Epithelial cell of esophagus (primary cell): Measurements from ENCODE around the gene CDYL.

Experiments used
- DNase-seq: peaks from one replicate; pipeline ENCODE4 v3.0.0; 2010; ENCODE audit warnings: low read depth
- H3K4me3 ChIP-seq: 2 replicates; pipeline ENCODE4 v1.5.1; 2011; ENCODE audit warnings: mild to moderate bottlenecking, low read length, control low read depth
- TF ChIP-seq, protein P1 (sequence below): IDR thresholded peaks from 2 replicates; pipeline ENCODE4 v1.5.1; 2011; ENCODE audit warnings: low read depth, mild to moderate bottlenecking, low read length, control low read depth, inconsistent platforms; ENCODE audit not compliant: insufficient read depth; ENCODE audit errors: missing control alignments

Gene CDYL

DNA sequence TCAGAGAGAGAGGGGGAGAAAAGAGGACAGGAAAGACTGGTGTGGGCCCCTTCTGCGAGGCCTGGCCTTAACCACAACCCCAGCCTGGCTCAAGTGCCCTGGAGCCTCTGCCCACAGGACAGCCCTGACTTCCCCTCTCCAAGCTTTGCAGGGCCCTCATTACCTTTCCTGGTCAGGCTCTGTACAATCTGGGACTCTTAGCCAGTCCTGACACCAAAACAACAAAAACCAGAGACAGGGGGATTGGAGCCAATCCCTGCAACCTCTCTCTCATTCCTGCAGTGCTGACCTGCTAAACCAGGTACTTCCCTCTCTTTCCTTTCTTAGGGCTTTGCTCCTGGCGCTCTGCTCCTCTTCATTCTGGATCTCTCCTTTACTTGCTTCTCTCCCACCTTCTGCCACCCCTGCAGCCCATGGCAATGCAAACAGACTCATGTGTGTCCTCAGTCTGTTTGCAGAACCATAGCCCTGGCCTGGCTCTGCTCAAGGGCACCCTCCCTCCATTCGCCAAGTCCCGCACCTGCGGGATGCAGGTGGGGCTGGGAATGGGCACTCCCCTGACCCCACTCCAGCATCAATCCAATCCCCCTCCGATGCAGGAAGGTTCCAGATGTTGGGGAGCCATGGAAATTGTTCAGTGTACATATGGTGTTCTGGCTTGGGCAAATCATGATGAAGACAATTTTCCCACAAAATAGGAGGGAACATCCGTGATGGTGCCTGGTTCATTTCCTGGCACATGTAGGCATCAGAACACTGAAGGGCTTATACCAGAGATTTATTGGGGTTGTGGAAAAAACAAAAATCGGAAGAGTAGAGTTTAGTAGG lies 189.6 kb downstream of the CDYL start:
- DNase-seq: no peak
- no peak overlapping the region for H3K4me3 ChIP-seq
- TF ChIP-seq, protein P1, sequence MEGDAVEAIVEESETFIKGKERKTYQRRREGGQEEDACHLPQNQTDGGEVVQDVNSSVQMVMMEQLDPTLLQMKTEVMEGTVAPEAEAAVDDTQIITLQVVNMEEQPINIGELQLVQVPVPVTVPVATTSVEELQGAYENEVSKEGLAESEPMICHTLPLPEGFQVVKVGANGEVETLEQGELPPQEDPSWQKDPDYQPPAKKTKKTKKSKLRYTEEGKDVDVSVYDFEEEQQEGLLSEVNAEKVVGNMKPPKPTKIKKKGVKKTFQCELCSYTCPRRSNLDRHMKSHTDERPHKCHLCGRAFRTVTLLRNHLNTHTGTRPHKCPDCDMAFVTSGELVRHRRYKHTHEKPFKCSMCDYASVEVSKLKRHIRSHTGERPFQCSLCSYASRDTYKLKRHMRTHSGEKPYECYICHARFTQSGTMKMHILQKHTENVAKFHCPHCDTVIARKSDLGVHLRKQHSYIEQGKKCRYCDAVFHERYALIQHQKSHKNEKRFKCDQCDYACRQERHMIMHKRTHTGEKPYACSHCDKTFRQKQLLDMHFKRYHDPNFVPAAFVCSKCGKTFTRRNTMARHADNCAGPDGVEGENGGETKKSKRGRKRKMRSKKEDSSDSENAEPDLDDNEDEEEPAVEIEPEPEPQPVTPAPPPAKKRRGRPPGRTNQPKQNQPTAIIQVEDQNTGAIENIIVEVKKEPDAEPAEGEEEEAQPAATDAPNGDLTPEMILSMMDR: no peak

DNA sequence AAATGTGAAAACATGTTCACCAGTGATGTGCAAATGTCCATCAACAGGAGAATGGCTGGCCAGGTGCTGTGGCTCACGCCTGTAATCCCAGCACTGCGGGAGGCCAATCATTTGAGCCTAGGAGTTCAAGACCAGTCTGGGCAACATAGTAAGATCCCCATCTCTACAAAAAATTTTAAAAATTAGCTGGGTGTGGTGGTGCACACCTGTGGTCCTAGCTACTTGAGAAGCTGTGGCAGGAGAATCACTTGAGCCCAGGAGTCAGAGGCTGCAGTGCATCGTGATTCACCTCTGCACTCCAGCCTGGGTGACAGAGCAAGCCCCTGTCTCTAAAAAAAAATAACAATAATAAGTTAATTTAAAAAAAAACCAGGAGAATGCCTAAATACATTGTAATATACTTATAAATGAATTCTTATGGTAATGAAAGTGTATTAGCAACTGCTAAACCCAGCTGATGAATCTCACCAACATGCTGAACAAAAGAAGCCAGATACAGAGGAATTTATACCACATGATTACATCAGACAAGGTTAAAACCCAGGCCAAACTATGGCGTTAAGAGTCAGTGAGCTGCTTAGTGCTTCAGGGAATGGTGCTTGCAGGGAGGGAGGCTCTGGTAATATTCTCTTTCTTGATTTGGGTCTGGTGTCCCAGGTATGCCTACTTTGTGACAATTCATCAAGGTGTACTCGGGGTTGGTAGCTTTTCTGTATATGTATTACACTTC lies 191.3 kb downstream of the CDYL start:
- no peak overlapping the region for H3K4me3 ChIP-seq
- TF ChIP-seq, protein P1: no peak
- no peak for DNase-seq

DNA sequence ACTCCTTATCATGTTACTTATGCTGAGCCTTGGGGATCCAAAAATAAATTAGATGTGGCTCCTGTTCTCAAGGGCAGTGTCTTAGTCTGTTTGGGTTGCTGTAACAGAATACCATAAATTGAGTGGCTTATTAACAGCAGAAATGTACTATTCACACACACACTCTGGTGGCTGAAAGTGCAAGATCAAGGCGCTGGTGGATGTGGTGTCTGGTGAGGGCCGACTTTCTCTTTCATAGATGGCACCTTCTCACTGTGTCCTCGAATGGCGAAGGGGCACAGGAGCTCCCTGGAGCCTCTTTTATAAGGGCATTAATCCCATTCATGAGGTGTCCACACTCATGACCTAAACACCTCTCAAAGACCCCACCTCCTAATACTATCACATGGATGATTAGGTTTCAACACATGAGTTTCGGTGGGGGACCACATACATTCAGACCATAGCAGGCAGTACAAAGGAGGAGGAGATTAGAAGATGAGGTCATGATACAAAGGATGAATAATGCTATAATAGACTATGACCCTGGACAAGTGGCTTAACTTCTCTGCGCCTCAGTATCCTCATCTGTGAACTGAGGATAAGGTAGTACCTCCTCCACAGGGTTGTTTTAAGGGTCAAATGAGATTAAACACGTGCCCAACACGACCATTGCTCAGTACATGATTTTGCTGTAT lies 193.5 kb downstream of the CDYL start:
- TF ChIP-seq, protein P1: no peak
- DNase-seq: no peak
- H3K4me3 ChIP-seq: no peak overlapping the region

DNA sequence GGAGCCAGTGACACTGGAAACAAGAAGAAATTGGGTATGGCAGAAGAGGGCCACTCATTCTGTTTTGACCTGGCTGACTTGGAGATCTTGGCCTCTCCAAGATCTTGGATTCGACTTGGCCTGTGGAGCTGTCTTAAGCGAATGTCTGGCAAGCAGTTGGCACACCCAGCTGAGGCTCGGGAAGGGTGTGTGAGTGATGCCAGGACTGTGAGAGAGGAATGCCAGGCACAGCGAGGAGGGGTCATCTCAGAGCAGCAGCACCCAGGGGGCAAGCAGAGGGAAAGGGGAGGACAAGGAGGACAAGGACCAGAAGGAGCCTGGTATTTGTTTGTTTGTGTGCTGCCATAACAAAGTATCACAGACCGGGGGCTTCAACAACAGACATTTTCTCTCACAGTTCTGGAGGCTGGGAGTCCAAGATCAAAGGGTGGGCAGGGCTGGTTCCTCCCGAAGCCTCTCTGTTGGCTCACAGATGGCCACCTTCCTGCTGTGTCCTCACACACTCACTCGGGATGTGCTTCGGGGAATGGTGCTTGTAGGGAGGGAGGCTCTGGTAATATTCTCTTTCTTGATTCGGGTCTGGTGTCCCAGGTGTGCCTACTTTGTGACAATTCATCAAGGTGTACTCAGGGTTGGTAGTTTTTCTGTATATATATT lies 194.7 kb downstream of the CDYL start:
- DNase-seq: no peak
- TF ChIP-seq, protein P1: no peak
- H3K4me3 ChIP-seq: no peak overlapping the region

DNA sequence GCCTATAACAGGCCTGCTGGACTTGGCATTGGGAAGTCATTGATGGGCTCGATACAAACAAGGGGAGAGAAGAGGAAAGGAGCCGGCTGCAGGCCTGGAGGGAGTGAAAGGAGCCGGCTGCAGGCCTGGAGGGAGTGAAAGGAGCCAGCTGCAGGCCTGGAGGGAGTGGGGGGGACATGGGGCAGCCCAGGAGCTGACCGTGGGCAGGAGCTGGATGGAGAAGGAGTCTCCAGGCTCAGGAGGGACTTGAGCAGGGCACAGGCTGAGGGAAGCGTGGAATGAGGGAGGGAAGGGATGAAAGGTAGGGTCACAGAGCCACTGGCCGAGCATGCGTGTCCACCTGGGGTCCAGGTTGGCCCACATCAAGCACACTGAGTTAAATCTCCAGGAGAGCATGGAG lies 195.6 kb downstream of the CDYL start:
- DNase-seq: no peak
- H3K4me3 ChIP-seq: no peak overlapping the region
- TF ChIP-seq, protein P1: no peak

DNA sequence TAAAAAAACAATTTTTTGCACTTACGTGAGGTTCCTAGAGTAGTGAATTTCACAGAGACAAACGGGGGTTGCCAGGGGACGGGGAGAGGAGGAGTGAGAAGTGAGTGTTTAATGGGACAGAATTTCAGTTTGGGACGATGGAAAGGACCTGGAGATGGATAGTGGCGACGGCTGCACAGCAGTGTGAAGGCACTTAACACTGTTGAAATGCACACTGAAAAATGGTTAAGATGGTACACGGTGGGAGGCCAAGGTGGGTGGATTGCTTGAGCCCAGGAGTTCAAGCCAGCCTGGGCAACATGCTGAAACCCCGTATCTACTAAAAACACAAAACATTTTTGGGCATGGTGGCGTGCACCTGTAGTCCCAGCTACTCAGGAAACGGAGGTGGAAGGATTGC lies 196.2 kb downstream of the CDYL start:
- TF ChIP-seq, protein P1: no peak
- no peak overlapping the region for H3K4me3 ChIP-seq
- DNase-seq: no peak
